GM19025 (cell line): Measurements from ENCODE around the gene SLC22A1.
"Not testable (repeated sequence)": the region's sequence is repeated elsewhere in the genome, so short reads cannot be mapped to it uniquely, and the experiment has no call there.

Experiments used
- ATAC-seq: cut with Tn5 transposase; IDR thresholded peaks from one replicate; pipeline ENCODE4 v1.9.1; 2021; ENCODE audit warnings: mild to moderate bottlenecking, low read depth, moderate library complexity; ENCODE audit not compliant: unreplicated experiment

Gene SLC22A1

DNA sequence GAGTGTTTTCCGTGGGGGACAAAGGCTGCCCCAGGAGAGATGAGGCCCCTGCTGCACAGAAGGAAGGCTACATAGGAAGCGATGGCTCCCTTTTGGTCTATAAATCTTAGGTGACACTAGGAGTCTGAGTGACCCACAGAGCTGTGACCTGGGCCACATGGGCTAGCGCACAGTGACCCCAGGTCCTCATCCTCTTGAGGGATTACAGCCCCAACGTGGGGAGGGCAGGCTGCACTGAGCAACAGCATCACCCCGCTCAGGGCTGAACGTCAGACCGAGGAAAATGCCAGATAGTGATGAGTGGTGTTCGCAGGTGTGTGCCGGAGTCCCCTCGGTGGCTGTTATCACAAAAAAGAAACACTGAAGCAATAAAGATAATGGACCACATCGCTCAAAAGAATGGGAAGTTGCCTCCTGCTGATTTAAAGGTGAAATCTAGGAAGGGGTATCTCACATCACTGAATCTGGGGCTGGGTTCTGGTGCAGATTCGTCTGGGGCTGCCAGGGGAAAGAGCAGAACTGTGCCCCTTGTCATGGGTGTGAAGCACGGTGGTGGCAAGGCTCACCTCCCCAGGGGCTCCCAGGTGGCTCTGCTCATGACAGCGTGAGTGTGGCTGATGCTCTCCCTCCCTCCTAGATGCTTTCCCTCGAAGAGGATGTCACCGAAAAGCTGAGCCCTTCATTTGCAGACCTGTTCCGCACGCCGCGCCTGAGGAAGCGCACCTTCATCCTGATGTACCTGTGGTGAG is 14.5 kb downstream of the SLC22A1 start:
- no peak for ATAC-seq

DNA sequence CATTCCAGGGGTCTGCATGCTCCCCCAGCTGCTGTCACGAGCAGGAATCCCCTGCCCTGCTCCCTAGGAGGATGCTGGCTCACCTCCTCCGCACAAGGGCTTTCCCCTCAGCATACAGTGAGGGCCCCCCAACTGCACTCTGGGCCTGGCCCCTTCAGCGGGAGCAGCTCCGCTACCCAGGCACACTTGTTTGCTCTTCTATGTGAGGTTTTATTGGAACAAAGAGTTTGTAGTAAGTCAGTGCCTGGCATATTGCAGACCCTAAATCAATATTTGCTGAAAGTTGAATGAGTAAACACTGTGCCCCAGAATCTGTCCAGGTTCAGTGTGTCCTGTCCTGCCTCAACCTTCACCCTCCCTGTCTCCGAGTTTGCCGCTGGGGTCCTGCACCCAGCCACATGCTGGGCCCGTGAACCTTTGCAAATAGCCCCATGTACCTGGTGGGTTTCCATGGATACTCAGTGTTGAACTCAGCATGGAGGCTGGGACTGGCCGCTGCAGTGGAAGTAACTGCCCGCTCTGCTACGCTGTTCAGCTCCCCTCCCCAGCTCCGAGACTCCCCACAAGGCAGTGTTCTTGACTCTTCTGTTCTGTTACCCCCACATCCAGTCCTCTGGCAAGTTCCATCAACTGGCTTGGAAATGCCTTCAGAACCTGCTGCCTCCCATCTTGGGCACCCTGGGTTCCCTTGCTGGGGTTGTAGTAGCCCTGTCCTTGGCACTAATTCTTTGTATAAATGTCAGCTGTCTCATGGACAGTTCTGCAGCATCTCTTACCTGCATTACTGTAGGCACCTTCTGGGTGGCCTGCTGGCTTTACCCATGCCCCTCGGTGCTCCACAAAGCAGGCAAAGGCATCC is 15.7 kb downstream of the SLC22A1 start:
- ATAC-seq: no peak

GRCh38 chr6:160137989-160138835 is 16.6 kb downstream of the SLC22A1 start:
- peak; percentile 50 for ATAC-seq

DNA sequence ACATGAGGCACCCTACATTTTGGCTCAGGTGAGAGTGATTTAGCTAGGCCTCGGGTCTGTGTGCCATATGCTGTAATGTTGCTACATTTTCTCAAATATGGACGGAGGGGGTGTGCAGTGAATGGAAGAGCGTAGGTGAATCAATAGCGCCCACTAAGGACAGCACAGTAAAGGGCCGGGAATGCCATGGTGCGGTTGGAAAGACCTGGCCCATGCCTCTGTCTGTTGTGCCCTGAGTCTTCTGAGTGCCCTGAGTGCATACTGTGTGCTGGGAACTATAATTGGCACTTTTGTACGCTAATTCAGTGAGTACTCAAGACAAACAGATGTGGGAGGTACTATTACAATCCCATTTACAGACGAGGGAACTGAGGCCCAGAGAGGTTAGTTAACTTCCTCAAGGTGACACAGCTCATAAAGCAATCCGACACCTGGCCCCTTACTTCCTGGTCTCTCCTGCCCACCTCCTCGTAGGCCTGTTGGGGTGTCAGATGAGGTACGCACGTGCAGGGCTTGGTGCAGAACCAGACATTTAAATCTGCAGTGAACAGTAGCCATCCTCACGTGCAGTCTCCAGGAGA is 17.3 kb downstream of the SLC22A1 start:
- ATAC-seq: no peak

DNA sequence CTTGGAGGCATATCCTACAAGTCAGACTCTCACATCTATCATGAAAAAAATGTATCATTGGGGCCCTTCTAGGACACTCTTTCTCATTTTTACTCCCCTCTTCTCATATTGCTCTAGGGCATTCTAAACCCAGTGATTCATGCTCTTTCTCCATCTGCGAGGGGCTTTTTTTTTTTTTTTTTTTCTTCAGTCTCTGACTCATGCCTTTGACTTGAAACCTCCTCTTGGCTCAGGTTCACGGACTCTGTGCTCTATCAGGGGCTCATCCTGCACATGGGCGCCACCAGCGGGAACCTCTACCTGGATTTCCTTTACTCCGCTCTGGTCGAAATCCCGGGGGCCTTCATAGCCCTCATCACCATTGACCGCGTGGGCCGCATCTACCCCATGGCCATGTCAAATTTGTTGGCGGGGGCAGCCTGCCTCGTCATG is 17.8 kb downstream of the SLC22A1 start:
- no peak for ATAC-seq

DNA sequence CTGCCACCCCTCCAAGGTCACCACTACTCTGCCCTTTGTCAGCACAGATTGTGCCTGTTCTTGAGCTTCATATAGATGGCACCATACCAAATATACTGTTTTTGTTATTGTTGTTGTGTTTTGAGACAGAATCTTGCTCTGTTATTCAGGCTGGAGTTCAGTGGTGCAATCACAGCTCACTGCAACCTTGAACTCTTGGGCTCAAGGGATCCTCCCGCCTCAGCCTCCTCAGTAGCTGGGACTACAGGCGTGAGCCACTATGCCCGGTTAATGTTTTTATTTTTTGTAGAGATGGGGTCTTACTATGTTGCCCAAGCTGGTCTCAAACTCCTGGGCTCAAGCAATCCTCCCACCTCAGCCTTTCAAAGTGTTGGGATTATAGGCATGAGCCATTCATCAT is 18.9 kb downstream of the SLC22A1 start:
- not testable (repeated sequence) for ATAC-seq

GRCh38 chr6:160141001-160141726 is 19.5 kb downstream of the SLC22A1 start:
- no peak for ATAC-seq

GRCh38 chr6:160142115-160142715 is 20.6 kb downstream of the SLC22A1 start:
- no peak for ATAC-seq

GRCh38 chr6:160146454-160147145 is 25.0 kb downstream of the SLC22A1 start:
- ATAC-seq: no peak

GRCh38 chr6:160147146-160147536 is 25.5 kb downstream of the SLC22A1 start:
- no peak for ATAC-seq

GRCh38 chr6:160154471-160154870 is 32.9 kb downstream of the SLC22A1 start:
- ATAC-seq: no peak

DNA sequence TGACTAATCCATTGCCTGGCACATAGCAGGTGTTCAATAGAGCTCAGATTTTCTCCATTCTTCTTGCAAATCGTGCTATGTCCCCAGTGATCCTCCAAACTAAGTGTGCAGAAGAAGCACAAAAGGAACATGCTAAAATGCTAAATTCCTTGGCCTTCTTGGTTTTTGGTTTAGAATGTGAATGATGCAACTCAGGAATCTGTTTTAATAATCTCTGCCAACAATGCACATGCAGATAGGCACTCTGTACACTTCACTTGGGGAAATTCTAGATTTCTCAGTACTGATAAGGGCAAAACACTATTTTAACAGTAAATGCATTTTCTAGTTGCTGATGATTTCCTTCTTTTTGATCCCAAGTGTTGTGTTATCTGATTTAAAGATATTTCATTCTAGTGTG is 35.2 kb downstream of the SLC22A1 start:
- ATAC-seq: no peak

- ATAC-seq: no peak
These were observed 38.8 kb downstream of the SLC22A1 start for GRCh38 chr6:160160450-160160849.

DNA sequence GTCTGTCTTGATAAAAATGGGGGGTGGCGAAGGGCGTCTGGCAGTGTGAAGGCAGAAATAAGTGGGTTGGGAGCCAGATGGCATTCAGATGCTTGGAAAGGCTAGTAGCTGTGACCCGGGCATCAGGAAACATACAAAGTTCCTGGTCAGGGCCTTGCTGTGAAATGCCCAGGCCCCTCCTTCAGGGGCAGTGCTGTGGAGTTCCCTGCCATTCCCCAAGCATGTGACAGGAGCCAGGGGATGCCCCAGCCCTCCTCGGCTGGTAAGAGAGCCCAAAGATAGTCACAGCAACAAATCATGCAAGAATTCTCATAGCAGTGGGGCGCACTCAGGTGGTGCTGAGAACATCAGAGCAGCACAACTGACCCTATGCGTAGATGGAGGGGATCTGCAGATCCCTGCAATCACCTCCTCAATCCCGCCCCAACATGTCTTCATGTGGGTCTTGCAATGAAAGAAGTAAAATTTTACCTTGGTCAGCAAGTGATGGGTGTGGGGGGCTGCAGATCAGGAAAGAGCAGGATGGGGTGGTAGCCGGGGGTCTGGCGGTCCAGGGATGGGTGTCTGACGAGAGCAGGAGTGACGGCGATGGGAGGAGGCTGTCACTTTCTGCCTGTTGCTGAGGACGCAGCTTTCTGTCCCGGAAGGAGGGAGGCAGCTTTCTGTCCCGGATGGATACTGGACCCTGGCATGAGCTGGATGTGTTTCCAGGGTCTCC is 39.5 kb downstream of the SLC22A1 start:
- ATAC-seq: no peak

DNA sequence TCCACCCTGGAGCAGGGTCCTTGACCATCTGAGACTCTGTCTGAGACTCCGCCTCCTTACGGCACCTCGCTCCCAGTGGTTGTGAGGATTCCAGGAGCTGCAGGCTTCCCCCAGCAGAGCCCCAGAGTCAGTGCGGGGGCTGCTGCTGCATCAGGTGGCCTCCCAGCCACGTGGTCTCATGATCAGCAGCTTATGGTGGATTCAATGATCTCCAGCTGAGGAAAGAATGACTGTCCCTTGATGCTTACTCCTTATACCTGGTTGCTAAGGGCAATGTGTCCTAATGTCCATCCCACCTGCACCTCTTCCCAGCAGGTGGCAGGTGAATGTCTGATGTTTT is 40.0 kb downstream of the SLC22A1 start:
- ATAC-seq: no peak

DNA sequence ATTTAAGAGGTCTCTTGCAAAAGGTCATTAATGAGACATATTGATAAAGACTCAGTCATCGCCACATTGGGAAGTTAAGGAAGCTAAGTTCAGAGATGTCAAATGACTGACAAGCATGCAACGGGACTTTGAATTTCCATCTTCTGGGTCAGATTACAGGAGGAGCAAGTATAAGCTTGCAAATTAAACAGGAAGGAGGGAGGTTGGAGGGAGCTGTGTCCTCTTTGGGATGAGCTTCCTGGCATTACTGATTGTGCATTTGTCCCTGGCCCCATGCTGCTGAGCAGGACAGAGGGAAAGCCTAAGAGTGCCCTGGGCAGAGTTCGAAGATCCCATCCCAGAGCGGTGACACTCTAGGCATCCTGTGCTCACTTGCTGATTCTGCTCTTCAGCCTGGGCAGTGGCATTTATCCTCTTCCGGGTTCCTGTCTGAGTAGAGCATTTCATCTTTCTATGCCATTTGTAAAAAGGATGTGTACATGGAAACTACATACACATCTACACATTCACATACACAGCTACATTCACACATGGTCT is 40.5 kb downstream of the SLC22A1 start:
- ATAC-seq: no peak

DNA sequence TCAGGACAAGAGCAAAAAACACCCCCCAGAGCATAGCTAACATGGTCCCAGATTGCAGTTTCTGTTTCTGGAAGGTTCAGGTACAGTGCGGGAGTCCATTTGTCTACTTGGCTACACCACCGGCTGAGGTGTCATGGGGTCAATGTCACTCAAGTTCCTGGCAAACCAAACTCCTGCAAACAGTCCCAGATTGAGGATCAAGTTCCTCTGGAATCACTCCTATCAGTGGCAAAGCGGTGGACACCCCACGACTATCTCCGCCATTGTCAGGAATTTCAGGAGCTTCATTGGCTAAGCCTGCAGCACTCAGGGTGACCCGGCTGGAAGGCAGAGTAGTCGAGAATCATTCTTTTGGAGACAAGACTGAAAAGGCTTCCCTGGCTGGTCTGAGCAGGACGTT is 41.8 kb downstream of the SLC22A1 start:
- ATAC-seq: no peak

- no peak for ATAC-seq
These were observed 42.3 kb downstream of the SLC22A1 start for GRCh38 chr6:160163912-160164311.
